Lung (tissue), 12 donors: ENCODE data around the gene ZSWIM1. TPM values are rescaled to one million over a fixed set of nuclear protein-coding genes. Genes with fewer than 3 reads are reported as not detected.

Source experiments
- ATAC-seq: fragments of 200-7000 bp; cut with Tn5 transposase; one replicate; pipeline ENCODE4 v1.9.1; 2020; ENCODE audit warnings: moderate number of reproducible peaks; ENCODE audit not compliant: insufficient read depth, low FRiP score
- DNase-seq, 3 donors: peaks; one replicate each; pipeline ENCODE4 v3.0.0-alpha.2; 2013 to 2017
- H3K27ac ChIP-seq, 2 donors: one replicate each; pipeline ENCODE4 v1.5.1; 2013; ENCODE audit warnings: mild to moderate bottlenecking in 2 of 2, moderate library complexity in 2 of 2, control low read depth in 1 of 2, inconsistent platforms in 1 of 2, low read depth in 1 of 2, low read length in 1 of 2
- H3K27me3 ChIP-seq, 3 donors: one replicate each; pipeline ENCODE4 v1.5.1; 2013; ENCODE audit warnings: low read length in 2 of 3; ENCODE audit not compliant: control insufficient read depth in 3 of 3, insufficient read depth in 3 of 3
- H3K36me3 ChIP-seq, 4 donors: one replicate each; pipeline ENCODE4 v1.5.1; 2013; ENCODE audit warnings: low read length in 4 of 4, mild to moderate bottlenecking in 1 of 4, moderate library complexity in 1 of 4; ENCODE audit not compliant: control insufficient read depth in 4 of 4, insufficient read depth in 4 of 4
- H3K4me1 ChIP-seq, 5 donors: one replicate each; pipeline ENCODE4 v1.5.1; 2013; ENCODE audit warnings: low read length in 5 of 5, mild to moderate bottlenecking in 2 of 5, moderate library complexity in 1 of 5; ENCODE audit not compliant: control insufficient read depth in 5 of 5, insufficient read depth in 5 of 5
- H3K4me3 ChIP-seq: one replicate; pipeline ENCODE4 v1.5.1; 2013; ENCODE audit warnings: mild to moderate bottlenecking, control low read depth, moderate library complexity
- H3K9ac ChIP-seq, 2 donors: one replicate each; pipeline ENCODE4 v1.5.1; 2013; ENCODE audit warnings: low read length in 2 of 2, control low read depth in 1 of 2; ENCODE audit not compliant: insufficient read depth in 1 of 2
- H3K9me3 ChIP-seq, 4 donors: one replicate each; pipeline ENCODE4 v1.5.1; 2013; ENCODE audit warnings: low read length in 3 of 4, mild to moderate bottlenecking in 1 of 4, moderate library complexity in 1 of 4; ENCODE audit not compliant: control insufficient read depth in 4 of 4, insufficient read depth in 3 of 4
- CTCF ChIP-seq: IDR thresholded peaks from 2 replicates; pipeline ENCODE4 v1.5.1; 2012; ENCODE audit warnings: mild to moderate bottlenecking; ENCODE audit errors: control extremely low read depth, extremely low read depth
- WGBS, 2 donors: extraction: QIAGEN DNeasy Blood & Tissue Kit; methylation state at CpG; one replicate each; pipeline ENCODE4 v1.1.7; 2013; 5-methylcytosine and 5-hydroxymethylcytosine counted together
- polyA plus RNA-seq, 2 donors: library from polyadenylated mRNA; stranded (reverse); fragments of 200-250 nt; gene quantifications; one replicate each; pipeline ENCODE4 v1.2.1, GENCODE V29; 2013
- total RNA-seq, 2 donors: library from RNA; depleted of rRNA in 1 of 2; stranded (reverse); fragments of >200 nt in 1 of 2; gene quantifications; one replicate each; pipeline ENCODE4 v1.2.1, GENCODE V29; 2014 to 2021
- donor health status: control.
- donor health status: control.
- donor health status: Bipolar disorder and iron deficiency.
- donor health status: healthy.
- donor health status: DM: yes; HTN: yes; CAD: no.

ZSWIM1 gene
- total and polyA plus RNA-seq, 4 donors: 3.7 to 11.1 (median 5.2) TPM

GRCh38 chr20:45904583-45905504, 23.8 kb downstream of the ZSWIM1 start:
- ATAC-seq: no peak
- WGBS, 2 donors: 68 to 78% methylated on average over 16 of the region's 16 CpGs

GRCh38 chr20:45905505-45906079, 24.6 kb downstream of the ZSWIM1 start:
- Histone ChIP-seq H3K36me3 (peaks cover 0 to 15% (median 8%) of the 10 kb centered on the region in 4 donors), H3K4me3 (no peak overlapping the region), H3K9me3 (no peaks in the 10 kb centered on the region), H3K4me1 (peaks cover 0 to 2% (median 0%) of the 10 kb centered on the region in 5 donors), H3K27me3 (no peaks in the 10 kb centered on the region), H3K27ac (no peak overlapping the region), H3K9ac (no peak overlapping the region)
- ATAC-seq: no peak
- TF ChIP-seq CTCF: no peak
- WGBS, 2 donors: 89 to 94% methylated on average over 8 of the region's 8 CpGs
- no peak for DNase-seq

More at GRCh38 chr20:45904583-45905504, 23.8 kb downstream of the ZSWIM1 start:
- no peaks in the 10 kb centered on the region for H3K9me3 ChIP-seq
- H3K4me1 ChIP-seq: peaks cover 0 to 2% (median 0%) of the 10 kb centered on the region in 5 donors
- no peaks in the 10 kb centered on the region for H3K27me3 ChIP-seq
- no peak overlapping the region for H3K9ac ChIP-seq
- peak overlapping the region in 1 of 2 donors; percentile 3 for H3K27ac ChIP-seq
- no peak overlapping the region for H3K4me3 ChIP-seq
- no peak for TF ChIP-seq CTCF
- peaks cover 0 to 18% (median 8%) of the 10 kb centered on the region in 4 donors for H3K36me3 ChIP-seq
- DNase-seq: no peak

GRCh38 chr20:45907219-45907948, 26.4 kb downstream of the ZSWIM1 start:
- no peaks in the 10 kb centered on the region for H3K27me3 ChIP-seq
- H3K4me3 ChIP-seq: no peak overlapping the region
- H3K27ac ChIP-seq: no peak overlapping the region
- WGBS, 2 donors: 95 to 98% methylated on average over 17 of the region's 17 CpGs
- ATAC-seq (no peak), DNase-seq (no peak)
- H3K4me1 ChIP-seq: peaks cover 0 to 12% (median 3%) of the 10 kb centered on the region in 5 donors
- no peak overlapping the region for H3K9ac ChIP-seq
- no peak for TF ChIP-seq CTCF
- H3K36me3 ChIP-seq: peaks cover 0 to 12% (median 2%) of the 10 kb centered on the region in 4 donors
- no peaks in the 10 kb centered on the region for H3K9me3 ChIP-seq
